NCI-H69 (cell line): Measurements from ENCODE around the gene CHRM1.
"Not testable (repeated sequence)": the region's sequence is repeated elsewhere in the genome, so short reads cannot be mapped to it uniquely, and the experiment has no call there.

ENCODE experiments used
- DNase-seq: peaks from one replicate; lab custom pipeline; 2025; lab: John Stamatoyannopoulos, UW

CHRM1 gene, protein sequence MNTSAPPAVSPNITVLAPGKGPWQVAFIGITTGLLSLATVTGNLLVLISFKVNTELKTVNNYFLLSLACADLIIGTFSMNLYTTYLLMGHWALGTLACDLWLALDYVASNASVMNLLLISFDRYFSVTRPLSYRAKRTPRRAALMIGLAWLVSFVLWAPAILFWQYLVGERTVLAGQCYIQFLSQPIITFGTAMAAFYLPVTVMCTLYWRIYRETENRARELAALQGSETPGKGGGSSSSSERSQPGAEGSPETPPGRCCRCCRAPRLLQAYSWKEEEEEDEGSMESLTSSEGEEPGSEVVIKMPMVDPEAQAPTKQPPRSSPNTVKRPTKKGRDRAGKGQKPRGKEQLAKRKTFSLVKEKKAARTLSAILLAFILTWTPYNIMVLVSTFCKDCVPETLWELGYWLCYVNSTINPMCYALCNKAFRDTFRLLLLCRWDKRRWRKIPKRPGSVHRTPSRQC

DNA sequence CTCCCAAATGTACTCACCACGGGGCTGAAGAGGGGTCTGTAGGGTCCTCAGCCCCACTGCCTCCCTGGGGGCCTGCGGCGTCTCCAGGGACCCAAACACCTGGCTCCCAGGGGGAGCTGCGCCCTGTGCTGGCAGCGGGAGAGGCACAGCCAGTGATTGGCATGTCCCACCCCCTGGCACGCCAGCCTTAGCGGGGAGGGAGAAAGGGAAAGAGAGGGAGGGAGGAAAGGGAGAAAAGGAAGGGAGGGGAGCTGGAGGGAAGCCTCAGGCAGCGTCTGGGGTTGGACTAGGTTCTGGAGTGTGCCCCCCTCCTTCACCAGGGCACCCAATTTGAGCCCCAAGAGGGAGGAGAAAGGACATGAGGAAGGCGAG is at the start of gene CHRM1:
CHRM1 (minus strand) TSS at position 163 of the 372 bp plus-strand sequence. CDS start 10,263 bp downstream, outside the sequence.
- peak; percentile 55 for DNase-seq

DNA sequence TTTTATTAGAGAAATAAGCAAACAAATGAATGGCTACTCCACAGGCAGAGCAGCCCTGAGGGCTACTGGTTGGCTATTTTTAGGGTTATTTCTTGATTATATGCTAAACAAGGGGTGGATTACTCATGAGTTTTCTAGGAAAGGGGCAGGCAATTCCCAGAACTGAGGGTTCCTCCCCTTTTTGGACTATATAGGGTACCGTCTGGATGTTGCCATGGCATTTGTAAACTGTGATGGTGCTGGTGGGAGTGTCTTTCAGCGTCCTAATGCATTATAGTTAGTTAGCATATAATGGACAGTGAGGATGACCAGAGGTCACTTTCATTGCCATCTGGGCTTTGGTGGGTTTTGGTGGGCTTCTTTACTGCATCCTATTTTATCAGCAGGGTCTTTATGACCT is 44.4 kb upstream of the CHRM1 start:
- no peak for DNase-seq

DNA sequence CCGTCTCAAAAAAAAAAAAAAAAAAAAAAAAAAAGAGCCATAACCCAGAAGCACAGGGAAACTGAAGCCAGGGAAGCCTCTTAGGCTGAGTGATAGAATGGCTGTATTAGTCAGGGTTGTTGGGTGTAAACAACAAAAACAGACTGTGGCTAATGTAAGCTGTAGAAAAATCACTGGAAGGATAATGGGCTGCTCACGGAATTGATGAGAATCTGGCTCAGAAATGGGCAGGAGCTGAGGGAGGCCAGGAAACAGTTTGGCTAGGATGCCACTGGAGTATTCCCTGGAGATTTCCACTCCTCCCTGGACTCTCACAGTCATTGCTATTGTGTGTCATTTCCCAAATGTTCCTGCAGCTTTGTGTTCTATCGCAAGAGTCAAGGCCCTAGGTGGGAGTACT is 41.2 kb upstream of the CHRM1 start:
- no peak for DNase-seq

DNA sequence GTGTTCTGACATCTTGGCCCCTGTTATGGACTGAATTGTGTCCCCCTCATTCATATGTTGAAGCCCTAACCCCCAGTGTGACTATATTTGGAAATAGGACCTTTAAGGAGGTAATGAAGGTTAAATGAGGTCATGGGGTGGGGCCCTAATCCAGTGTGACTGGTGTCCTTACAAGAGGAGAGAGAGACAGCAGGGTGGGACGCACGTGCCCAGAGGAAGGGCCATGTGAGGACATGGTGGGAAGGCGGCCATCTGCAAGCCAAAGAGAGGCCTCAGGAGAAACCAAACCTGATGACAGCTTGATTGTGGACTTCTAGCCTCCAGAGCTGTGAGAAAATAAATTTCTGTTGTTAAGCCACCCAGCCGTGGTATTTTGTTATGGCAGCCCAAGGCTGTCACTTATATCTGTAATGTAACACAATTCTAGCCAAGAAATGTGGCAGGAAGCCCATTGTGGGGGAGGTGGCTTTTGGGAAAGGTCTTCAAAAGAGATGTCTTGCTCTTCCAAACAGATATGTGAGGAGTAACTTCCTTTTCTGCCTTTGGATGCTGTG is 39.9 kb upstream of the CHRM1 start:
- no peak for DNase-seq

DNA sequence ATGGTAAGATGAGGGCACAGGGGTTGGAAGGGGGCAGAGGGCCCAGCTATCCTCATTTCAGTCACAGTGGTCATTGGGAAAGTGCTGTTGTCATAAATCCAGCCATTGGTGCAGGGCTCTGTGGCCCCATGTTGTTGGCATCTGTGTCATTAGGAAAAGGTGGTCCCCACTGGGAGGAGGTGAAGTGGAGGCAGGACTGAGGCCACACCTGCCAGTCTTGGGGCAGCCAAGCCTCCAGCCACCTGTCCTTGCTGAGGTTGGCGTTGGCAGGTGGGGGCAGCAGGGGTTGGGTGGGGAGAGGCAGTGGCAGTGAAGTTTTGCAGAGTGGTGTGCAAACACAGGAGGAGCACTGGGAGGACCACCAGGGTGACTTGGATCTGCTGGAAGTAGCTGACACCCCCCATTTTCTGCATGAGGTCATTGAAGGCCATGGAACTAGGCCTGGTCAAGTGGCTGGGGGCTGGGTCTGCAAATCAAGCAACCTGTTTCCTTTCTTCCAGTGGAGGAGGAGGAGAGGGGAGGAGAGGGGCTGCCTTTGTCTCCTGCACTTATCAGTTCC is 38.3 kb upstream of the CHRM1 start:
- no peak for DNase-seq

DNA sequence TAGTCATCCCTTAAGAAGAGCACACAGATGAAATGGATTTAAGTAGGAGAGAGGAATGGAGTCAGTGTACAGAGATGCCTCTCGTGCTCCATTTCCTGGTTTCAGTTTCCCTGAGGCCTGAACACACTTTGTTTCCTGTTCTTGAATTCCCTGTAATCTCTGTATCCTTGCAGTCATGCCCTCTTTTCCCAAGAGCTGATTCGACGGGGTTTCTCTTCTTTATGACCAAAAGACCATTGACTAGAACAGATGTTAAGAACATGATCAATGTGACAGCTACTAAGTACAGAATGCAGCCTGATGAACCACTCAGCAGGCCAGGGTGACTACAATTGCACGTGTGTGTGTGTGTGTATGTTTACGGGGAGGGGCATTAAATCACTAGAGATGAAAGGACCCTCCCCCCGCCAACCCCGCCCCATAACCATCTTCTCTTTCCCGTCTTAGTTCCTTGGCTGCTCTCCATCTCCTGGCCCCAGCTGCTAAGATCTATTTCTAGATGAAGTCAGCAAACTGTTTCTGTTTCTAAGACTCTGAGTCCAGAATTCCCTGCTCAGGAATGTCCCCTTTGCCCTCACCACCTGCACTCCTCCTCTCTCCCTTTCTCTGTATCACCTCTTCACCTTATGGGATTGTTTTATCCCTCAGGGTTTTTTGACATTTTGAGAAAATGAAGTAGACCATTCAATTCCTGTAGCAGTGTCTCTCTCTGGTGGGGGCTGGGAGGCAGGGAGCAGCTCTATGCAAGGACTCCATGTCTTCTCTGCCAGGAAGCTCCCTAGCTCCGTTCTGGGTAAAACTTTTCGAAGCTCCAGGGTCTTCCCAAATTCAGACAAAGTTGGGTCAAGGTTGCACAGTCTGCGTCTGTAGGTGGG is 37.6 kb upstream of the CHRM1 start:
- DNase-seq: peak; percentile 41

DNA sequence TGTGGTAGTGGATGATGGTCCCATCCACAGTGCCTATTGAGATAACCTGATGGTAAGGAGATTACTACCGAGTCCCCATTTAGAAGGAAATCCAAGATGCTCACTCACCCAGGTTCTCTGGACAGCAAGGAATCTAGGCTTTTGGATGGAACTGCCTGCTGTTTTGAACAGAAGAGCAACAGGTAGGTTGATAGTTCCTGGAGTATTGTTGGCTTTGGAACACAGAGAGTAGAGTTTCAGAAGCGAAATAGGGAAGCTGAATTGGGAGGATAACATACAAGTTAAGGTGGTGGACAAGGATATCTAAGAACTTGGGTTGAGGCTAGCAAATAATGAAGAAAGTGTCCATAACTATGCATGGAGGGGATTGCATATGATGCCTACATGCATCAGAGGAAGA is 36.0 kb upstream of the CHRM1 start:
- no peak for DNase-seq

DNA sequence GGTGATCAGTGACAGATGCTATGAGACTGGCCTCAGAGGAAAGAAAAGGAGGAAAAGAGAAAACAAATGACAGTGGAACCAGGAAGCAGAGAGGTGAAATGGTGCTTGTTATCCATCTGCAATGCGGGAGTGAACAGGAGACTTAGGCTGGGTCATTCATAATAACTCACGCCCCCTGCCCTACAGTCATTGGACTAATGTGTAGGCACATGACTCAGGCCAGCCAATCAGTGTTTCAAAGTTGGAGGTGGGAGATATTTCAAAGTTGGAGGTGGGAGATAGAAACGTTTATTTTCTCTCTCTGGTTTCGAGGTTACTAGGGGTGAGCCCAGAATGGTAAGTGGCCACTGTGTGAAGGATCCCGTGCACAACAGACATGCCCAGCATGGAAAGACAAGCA is 33.3 kb upstream of the CHRM1 start:
- no peak for DNase-seq

DNA sequence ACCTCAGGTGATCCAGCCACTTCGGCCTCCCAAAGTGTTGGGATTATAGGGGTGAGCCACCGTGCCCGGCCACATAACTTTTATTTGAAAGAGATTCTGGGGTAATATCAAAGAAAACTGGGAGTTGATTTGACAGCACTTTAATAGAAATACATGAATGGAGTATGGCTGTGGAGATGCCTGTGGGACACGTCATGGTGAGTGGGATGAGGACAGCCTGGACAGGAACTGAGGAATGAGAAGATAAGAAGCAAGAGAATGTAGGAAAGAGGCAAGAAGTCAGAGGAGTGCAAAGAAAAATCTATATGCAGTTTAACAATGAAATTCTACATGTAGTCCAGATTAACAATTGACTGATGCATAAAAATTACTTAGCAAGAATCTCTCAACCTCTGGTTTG is 32.6 kb upstream of the CHRM1 start:
- DNase-seq: no peak

DNA sequence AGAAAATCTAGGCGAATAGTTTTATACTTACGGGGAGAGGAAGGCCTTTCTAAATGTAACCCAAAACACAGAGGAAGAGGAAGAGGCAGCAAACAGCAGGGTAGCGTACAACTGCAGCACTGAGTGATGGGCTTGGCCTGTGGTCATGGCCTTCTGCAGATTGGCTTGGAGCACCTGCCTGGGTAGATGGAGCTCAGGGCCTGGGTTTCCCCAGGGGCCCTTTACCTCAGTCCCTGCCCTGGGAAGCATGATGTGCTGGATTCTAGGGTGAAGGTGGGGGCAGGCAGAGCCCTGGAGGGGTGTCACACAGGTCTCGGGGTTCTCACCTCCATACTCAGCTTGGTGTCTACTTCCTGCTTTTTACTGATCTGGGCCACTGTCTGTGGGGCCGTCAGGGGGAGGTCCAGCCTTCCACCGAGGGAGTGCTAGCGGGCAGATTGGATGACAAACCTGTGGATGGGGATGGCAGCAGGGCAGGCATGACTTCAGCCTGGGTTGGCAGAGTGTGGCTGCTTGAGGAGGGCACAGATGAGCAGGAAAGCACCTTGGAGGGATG is 27.7 kb upstream of the CHRM1 start:
- no peak for DNase-seq

DNA sequence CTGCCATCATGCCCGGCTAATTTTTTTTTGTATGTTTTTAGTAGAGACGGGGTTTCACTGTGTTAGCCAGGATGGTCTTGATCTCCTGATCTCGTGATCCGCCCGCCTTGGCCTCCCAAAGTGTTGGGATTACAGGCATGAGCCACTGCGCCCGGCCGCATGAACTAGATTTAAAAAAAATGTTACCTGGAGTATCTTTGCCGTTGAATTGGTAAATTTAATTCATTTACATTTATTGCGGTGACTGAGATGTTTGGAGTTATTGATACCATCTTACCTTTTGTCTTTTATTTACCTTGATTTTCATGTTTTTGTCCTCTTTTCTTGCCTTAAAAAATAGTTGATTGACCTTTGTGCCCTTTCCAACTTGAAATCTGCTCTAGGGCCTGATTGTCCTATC is 24.4 kb upstream of the CHRM1 start:
- DNase-seq: not testable (repeated sequence)

DNA sequence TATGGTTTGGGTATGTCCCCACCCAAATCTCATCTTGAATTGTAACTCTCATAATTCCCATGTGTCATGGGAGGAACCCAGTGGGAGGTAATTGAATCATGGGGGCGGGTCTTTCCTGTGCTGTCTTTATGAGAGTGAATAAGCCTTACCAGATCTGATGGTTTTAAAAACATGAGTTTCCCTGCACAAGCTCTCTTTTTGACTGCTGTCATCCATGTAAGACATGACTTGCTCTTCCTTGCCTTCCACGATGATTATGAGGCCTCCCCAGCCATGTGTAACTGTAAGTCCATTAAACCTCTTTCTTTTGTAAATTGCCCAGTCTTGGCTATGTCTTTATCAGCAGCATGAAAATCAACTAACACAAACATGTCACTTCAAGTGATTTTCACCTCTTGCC is 16.4 kb upstream of the CHRM1 start:
- not testable (repeated sequence) for DNase-seq

DNA sequence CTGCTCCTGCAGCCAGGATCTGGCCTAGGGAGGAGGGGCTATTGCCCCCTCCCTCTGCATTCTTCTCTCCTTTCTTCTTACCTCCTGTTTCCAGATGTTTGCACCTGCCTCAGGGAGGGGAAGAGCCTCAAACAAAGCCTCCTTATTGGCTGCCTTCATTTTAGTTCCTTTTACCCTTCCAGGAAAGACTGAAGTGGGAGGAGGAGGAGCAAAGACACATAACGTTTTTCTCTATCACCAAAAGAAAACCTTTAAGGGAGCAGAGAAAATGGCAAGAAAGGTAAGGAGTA is 13.3 kb upstream of the CHRM1 start:
- no peak for DNase-seq

DNA sequence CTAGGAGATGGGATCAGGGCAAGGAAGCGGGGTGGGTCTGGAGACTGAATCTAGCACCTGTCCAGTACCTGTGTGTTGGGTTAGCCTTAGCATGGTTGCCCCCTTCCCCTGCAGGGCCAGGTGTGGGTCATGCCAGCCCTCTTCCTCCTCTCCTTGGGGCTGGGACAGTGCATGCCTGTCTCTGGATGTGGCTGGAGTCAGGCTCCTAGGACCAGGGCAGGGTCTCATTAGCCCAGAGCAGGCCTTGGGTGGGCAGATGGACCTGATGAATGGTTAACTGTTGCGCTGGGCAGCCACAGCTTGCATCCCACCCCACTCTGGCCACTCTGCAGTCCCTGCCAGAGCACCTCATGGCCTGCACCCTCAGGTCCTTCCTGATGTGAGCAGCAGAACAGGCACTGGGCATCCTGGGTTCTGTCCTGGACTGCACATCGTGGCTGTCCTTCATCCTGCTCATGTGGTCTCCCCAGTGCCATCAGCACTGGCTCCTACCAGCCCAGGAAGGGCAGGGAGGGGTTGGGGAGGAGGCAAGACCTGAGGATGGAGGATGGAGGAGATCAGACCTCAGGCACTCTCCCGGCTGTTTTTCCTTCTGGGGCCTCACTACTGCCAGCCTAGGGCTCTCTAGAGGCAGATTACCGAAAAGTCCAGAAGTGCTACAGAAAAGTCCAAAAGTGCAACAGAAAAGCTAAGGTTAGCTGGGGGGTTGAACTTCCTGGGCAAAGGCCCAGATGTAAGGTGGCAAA is 12.8 kb upstream of the CHRM1 start:
- DNase-seq: no peak

DNA sequence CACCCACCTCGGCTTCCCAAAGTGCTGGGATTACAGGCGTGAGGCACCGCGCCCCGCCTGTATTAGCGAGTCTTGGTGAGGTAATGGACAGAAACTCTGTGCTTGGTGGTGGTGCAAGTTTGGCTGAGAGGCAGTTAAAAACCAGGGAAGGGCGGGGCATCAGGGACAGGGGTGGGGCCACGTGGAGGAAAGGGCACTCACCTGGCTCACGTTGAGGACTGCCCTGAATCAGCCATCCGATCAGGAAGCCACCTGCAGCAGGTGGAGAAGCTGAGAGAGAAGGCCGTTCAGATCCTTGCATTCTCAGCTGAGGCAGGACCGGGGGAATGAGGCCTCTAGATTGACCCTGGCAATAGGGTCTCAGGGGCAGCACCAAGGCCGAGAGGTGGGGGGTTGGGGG is 12.1 kb upstream of the CHRM1 start:
- DNase-seq: no peak

DNA sequence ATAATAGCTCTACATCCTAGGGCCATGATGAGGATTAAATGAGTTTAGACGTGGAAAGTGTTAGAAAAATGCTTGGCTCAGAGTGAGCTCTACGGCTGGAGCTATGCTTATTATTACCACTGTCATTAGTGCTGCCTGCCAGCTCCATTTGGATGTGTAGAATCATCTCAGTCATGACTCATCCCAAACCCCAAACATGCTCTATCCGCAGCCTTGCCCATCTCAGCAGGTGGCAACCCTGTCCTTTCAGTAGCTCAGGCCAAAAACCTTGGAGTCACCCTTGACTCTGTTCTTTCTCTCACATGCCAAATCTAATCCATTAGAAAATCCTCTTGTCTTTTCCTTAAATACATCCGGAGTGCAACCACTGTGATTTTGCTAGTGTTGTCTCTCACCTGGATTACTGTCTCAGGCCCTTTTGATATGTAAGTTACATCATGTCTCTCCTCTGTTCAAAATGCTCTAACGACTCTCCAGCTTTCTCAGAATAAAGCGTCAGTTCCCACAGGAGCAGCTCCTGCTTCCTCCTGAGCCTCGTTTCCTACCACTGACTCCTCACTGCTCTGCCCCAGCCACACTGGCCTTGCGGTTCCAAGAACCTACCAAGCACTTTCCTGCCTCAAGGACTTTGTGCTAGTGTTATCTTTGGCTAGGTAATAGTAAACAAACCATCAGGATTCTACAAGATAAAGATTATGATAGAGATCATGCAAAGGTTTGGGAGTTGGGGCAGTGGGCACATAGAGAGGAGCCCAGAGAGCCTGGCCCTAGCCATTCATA is 10.5 kb upstream of the CHRM1 start:
- peak; percentile 12 for DNase-seq

DNA sequence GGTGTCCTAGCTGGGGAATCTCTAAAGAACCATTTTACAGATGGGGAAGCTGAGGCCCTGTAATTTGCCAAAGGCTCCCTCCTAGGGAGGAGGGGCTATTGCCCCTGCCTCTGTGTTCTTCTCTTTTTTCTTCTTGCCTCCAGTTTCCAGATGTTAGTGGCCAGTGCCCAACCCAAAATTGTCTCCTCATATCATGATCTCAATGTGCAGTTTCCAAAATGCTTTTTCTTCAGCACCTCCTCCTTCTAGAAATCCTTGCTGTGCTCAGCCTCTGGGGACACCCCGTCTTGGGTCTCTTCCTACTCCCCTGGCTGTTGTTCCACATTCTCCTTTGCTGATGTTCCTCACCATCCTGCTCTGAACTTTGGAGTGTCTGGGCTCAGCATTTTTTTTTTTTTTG is 9.5 kb upstream of the CHRM1 start:
- no peak for DNase-seq

DNA sequence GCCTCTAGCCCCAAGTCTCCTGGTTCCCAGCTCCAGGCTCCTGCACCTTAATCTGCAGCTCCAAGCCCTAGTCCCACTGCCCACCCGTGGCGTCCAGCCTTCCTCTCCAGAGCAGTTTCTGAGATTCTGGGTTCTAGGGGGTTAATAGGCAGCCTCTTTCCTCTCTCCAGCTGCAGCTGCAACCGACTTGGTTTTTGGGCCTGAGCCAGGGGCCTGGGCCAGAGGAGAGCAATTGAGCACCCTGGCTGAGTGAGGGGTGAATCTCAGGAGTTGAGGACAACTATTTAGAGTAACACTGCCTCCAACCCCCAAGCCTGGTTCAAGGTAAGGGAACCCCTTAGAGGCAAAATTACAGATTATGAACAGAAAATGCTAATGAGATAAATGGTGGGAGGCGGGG is 9.0 kb upstream of the CHRM1 start:
- DNase-seq: no peak

DNA sequence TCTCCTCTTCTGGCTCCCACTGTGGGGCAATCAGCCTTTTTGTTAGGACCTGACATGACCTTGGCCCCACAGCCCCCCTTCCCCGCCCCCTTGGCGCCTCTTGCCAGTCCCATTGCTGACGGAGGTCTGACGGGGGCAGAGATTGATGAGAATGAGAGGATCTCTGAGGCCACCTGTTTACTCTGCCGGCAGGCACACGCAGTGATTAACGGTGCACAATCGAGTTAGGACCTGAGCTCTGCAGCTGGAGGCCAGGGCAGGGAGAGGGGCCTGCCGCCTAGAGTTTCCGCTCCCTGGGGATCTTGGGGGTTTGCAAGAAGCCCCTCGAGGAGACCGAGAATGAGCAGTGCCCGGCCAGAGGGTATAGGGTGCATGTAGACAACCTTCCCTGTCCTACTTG is 6.8 kb upstream of the CHRM1 start:
- peak; percentile 27 for DNase-seq

DNA sequence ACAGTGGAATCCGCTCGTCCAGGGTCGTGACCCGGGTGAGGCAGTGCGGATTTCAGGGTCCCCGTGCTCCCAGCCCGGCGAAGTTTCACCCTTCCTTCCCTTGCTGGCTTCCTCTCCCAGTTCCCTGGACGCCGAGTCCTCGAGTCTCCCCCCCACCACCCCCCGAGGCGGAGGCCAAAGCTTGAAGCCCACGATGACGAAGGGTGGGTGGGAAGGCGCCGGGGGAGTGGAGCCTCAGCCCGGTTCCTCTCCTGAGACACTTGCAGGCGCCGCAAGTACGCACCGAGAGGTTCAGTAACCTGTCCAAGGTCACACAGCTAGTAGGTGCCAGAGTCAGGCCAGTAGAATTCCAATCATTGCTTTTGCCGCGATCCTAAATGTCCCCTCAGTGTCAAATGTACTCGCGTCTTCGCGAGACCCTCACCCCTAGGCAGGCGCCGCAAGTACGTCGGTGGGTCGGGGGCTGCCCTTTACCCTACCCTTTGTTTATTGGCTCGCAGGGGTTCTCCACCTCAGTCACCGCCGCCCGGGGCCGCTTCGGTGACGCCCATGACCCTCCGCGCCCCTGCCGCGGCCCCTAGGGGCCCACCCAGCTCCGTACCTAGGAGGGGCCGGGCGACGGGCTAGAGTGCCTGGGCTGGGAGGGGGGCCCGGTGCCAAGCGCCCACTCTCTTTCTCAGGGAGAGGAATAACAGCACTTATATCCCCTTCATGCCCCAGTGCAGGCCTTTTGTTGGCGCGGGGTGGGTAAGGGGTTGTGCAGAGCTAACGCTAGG is 5.7 kb upstream of the CHRM1 start:
- DNase-seq: no peak
